Retinal pigment epithelial cell (primary cell): ENCODE results near the gene LRRC4C.
"Not testable (repeated sequence)": the region's sequence is repeated elsewhere in the genome, so short reads cannot be mapped to it uniquely, and the experiment has no call there.

Experiments
- DNase-seq: peaks from one replicate; pipeline ENCODE4 v3.0.0-alpha.2; 2010; ENCODE audit warnings: low read depth
- H3K4me3 ChIP-seq: 2 replicates; pipeline ENCODE4 v1.5.1; 2011; ENCODE audit warnings: mild to moderate bottlenecking, low read length, control low read depth, moderate library complexity
- TF ChIP-seq, protein P1 (sequence below): conservative IDR thresholded peaks from 2 replicates; pipeline ENCODE4 v1.5.1; 2011; ENCODE audit warnings: low read depth, low read length, control low read depth, inconsistent platforms

Gene LRRC4C

DNA sequence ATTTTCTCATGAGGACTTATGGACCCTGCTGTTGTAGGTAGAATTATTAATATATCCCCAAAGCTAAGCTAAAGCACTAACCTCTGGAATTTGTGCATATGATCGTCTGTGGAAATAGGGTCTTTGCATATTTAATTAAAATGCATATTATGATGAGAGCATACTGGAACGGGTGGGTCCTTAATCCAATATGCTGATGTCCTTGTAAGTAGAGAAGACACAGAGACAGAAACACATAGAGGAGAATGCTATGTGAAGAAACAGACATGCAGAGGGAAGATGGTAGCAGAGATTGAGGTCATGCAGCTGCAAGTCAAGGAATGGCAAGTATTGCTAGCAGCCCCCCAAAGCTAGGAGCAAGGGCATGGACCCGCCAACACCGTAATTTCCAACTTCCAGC, 439.2 kb downstream of the LRRC4C start:
- DNase-seq: no peak
- TF ChIP-seq, protein P1, sequence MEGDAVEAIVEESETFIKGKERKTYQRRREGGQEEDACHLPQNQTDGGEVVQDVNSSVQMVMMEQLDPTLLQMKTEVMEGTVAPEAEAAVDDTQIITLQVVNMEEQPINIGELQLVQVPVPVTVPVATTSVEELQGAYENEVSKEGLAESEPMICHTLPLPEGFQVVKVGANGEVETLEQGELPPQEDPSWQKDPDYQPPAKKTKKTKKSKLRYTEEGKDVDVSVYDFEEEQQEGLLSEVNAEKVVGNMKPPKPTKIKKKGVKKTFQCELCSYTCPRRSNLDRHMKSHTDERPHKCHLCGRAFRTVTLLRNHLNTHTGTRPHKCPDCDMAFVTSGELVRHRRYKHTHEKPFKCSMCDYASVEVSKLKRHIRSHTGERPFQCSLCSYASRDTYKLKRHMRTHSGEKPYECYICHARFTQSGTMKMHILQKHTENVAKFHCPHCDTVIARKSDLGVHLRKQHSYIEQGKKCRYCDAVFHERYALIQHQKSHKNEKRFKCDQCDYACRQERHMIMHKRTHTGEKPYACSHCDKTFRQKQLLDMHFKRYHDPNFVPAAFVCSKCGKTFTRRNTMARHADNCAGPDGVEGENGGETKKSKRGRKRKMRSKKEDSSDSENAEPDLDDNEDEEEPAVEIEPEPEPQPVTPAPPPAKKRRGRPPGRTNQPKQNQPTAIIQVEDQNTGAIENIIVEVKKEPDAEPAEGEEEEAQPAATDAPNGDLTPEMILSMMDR: no peak
- no peak overlapping the region for H3K4me3 ChIP-seq

- not testable (repeated sequence) for H3K4me3 ChIP-seq, DNase-seq
Observed at GRCh38 chr11:41019666-41020065, 439.8 kb downstream of the LRRC4C start.

GRCh38 chr11:41018224-41018623, 441.2 kb downstream of the LRRC4C start:
- no peak overlapping the region for H3K4me3 ChIP-seq
- no peak for DNase-seq
- TF ChIP-seq, protein P1: no peak

- TF ChIP-seq, protein P1: no peak
- no peak overlapping the region for H3K4me3 ChIP-seq
- DNase-seq: no peak
Observed at GRCh38 chr11:41010361-41011050, 448.9 kb downstream of the LRRC4C start.

DNA sequence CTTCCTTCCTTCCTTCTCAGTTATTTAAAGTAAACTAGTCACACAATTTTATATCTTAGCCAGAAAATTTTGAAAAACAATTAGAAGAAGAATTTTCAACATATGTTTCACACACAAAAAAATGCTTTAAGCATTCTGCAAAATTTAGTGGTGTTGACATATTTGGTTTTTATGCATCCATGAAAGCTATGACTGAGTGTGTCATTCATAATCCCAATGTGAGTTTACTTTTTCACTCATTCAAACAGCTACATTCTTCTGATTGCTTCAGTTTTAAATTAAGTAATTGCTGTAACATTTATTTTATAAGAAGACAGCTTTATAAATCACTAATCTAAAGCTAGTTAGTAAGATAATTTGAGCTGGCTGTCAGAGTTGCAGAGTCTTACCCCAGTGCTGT, 453.5 kb downstream of the LRRC4C start:
- no peak overlapping the region for H3K4me3 ChIP-seq
- TF ChIP-seq, protein P1: no peak
- no peak for DNase-seq

GRCh38 chr11:41003339-41004282, 455.8 kb downstream of the LRRC4C start:
- no peak overlapping the region for H3K4me3 ChIP-seq
- TF ChIP-seq, protein P1: no peak
- no peak for DNase-seq

DNA sequence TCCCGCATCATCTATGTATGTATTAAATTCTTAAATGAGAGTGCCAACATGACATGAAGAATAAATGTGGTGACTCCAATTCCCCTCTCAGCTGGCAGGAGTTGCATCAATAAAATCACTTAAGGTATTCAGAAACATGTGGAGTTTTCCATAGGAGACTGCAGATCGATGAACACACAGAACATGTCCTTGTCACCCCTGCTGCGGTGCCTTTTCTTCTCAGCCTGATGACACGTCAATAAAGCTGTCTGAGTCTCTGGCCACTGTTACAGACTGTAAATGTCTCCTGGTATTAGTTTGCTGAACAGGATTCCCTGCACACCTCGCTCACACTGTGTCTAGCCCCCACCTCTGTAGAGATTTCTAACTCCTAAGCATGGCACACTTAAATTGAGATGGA, 460.5 kb downstream of the LRRC4C start:
- no peak for DNase-seq
- no peak overlapping the region for H3K4me3 ChIP-seq
- TF ChIP-seq, protein P1: no peak
